Stomach (tissue), 9 donors: ENCODE results near the gene ARMC12. TPM values are rescaled to one million over a fixed set of nuclear protein-coding genes. Genes with fewer than 3 reads are reported as not detected.

ENCODE experiments used
- DNase-seq, 2 donors: peaks; one replicate each; pipeline versions ENCODE4 v3.0.0 to v3.0.0-alpha.2; 2013 to 2019
- H3K27ac ChIP-seq, 5 donors: fragments of 200-600 bp in 4 of 5; sonication (generic) in 4 of 5; one replicate each; pipeline ENCODE4 v1.5.1; 2013 to 2019; ENCODE audit warnings: mild to moderate bottlenecking in 1 of 5, moderate library complexity in 1 of 5
- H3K27me3 ChIP-seq, 3 donors: fragments of 200-600 bp; sonication (generic); one replicate each; pipeline ENCODE4 v1.5.1; 2017 to 2019; ENCODE audit warnings: mixed run types in 1 of 3
- H3K36me3 ChIP-seq, 4 donors: fragments of 200-600 bp; sonication (generic); 1 replicate in 3 of 4; 2 replicates in 1 of 4; pipeline ENCODE4 v1.5.1; 2016 to 2019
- H3K4me1 ChIP-seq, 4 donors: fragments of 200-600 bp; sonication (generic); one replicate each; pipeline ENCODE4 v1.5.1; 2016 to 2019
- H3K4me3 ChIP-seq, 4 donors: fragments of 200-600 bp; sonication (generic) in 3 of 4; one replicate each; pipeline ENCODE4 v1.5.1; 2016 to 2019; ENCODE audit warnings: mild to moderate bottlenecking in 1 of 4
- H3K9me3 ChIP-seq, 4 donors: fragments of 200-600 bp; sonication (generic); one replicate each; pipeline ENCODE4 v1.5.1; 2016 to 2019
- CTCF ChIP-seq, 7 experiments: fragments of 450-650 bp in 4 of 7; fragments of 200-600 bp in 3 of 7; sonication (generic) in 3 of 7; IDR thresholded peaks; one replicate each; pipeline ENCODE4 v1.5.1; 2016 to 2019; ENCODE audit warnings: antibody characterized with exemption in 7 of 7, control low read depth in 2 of 7, mild to moderate bottlenecking in 1 of 7
- EP300 ChIP-seq: sonication (generic); formaldehyde crosslinking; IDR thresholded peaks from one replicate; pipeline ENCODE4 v1.6.1; 2017; ENCODE audit warnings: antibody characterized with exemption
- POLR2A ChIP-seq, 4 donors: fragments of 450-650 bp; IDR thresholded peaks; one replicate each; pipeline ENCODE4 v1.6.1; 2016; ENCODE audit warnings: antibody characterized with exemption in 4 of 4, control low read depth in 2 of 4, mild to moderate bottlenecking in 1 of 4, moderate library complexity in 1 of 4
- POLR2AphosphoS5 ChIP-seq, 3 donors: sonication (generic); formaldehyde crosslinking; IDR thresholded peaks; one replicate each; pipeline ENCODE4 v1.6.1; 2016; ENCODE audit warnings: antibody characterized with exemption in 3 of 3
- WGBS, 5 donors: extraction: QIAGEN DNeasy Blood & Tissue Kit in 3 of 5; methylation state at CpG; one replicate each; pipeline versions ENCODE4 v1.1.5 to v1.1.7; 2013 to 2018; 5-methylcytosine and 5-hydroxymethylcytosine counted together
- intact Hi-C: fragments of 100-400 bp; cut with DNase I; formaldehyde crosslinking; loops from one replicate; pipeline ENCODE4 v1.15.1; 2023; ENCODE audit warnings: low total_unique reads
- polyA plus RNA-seq, 3 donors: library from polyadenylated mRNA; stranded (reverse); fragments of 200-250 nt; gene quantifications; one replicate each; pipeline ENCODE4 v1.2.3, GENCODE V29; 2013
- total RNA-seq, 5 donors: library from RNA; depleted of rRNA; stranded (reverse); fragments of >200 nt; gene quantifications; one replicate each; pipeline versions ENCODE4 v1.1.0 to v1.2.3, GENCODE V29; 2014 to 2016
- donor health status: healthy with polysubstance abuse.
- donor health status: Bipolar disorder and iron deficiency.
- donor health status: healthy.

ARMC12 gene
- total and polyA plus RNA-seq, 8 donors = 1.1 to 2.5 (median 2.0) TPM; not detected in 5

DNA sequence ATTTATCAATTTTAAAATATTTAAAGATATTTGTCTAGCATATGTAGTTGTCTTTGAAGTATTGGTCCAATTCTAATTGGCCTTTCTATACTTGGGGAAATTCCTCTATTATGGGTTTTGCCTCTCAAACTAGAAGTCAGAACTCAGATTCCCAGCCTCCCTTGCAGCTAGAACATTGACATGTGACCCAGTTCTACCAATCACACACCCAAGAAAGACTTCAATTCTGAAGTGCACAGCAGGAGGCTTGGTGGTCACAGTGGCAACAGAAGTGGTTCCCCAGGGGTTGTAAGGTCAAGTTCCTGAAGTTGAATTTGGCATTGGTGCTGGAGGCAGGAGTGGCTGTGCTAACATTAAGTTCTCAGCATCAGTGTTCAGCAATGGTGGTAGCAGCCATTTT lies 33.3 kb upstream of the ARMC12 start:
- H3K4me1 ChIP-seq = no peaks in the 10 kb centered on the region
- intact Hi-C loops = no loop called here
- no peak for TF ChIP-seq POLR2AphosphoS5 (IDR thresholded peaks at IDR 0.05)
- no peak overlapping the region for H3K4me3 ChIP-seq
- H3K36me3 ChIP-seq = no peaks in the 10 kb centered on the region
- peak in 1 of 2 donors; percentile 18 for DNase-seq
- H3K9me3 ChIP-seq = no peaks in the 10 kb centered on the region
- no peak overlapping the region for H3K27ac ChIP-seq
- H3K27me3 ChIP-seq = no peaks in the 10 kb centered on the region

- Histone ChIP-seq H3K9me3 (no peaks in the 10 kb centered on the region), H3K27ac (no peak overlapping the region), H3K36me3 (no peaks in the 10 kb centered on the region), H3K4me1 (peaks cover 0 to 4% (median 0%) of the 10 kb centered on the region in 4 donors), H3K4me3 (no peak overlapping the region), H3K27me3 (no peaks in the 10 kb centered on the region)
- WGBS, 5 donors = 60 to 76% (median 68%) methylated on average over 3 of the region's 3 CpGs
- TF ChIP-seq POLR2AphosphoS5 (IDR thresholded peaks at IDR 0.05) = no peak
- intact Hi-C loops = no loop called here
- DNase-seq = no peak
Observed at GRCh38 chr6:35706468-35706867, 30.4 kb upstream of the ARMC12 start.

- peak in 1 of 2 donors; percentile 22 for DNase-seq
- 30 to 65% (median 36%) methylated on average over 4 of the region's 4 CpGs for WGBS, 5 donors
- peaks cover 0 to 4% (median 0%) of the 10 kb centered on the region in 4 donors for H3K4me1 ChIP-seq
- intact Hi-C loops = no loop called here
- TF ChIP-seq POLR2A (IDR thresholded peaks at IDR 0.05) (no peak), EP300 (no peak), CTCF (IDR thresholded peaks at IDR 0.05) (no peak), POLR2AphosphoS5 (IDR thresholded peaks at IDR 0.05) (no peak)
- H3K9me3 ChIP-seq = no peaks in the 10 kb centered on the region
- no peaks in the 10 kb centered on the region for H3K36me3 ChIP-seq
- H3K27me3 ChIP-seq = no peaks in the 10 kb centered on the region
- H3K27ac ChIP-seq = no peak overlapping the region
- H3K4me3 ChIP-seq = no peak overlapping the region
Observed at GRCh38 chr6:35707714-35708407, 29.0 kb upstream of the ARMC12 start.

GRCh38 chr6:35708585-35708984 lies 28.2 kb upstream of the ARMC12 start:
- no peak overlapping the region for H3K27ac ChIP-seq
- H3K36me3 ChIP-seq = no peaks in the 10 kb centered on the region
- no peaks in the 10 kb centered on the region for H3K9me3 ChIP-seq
- no peak for DNase-seq
- intact Hi-C loops = no loop called here
- no peaks in the 10 kb centered on the region for H3K27me3 ChIP-seq
- H3K4me3 ChIP-seq = no peak overlapping the region
- peaks cover 0 to 4% (median 0%) of the 10 kb centered on the region in 4 donors for H3K4me1 ChIP-seq
- TF ChIP-seq EP300 (no peak), POLR2AphosphoS5 (IDR thresholded peaks at IDR 0.05) (no peak), POLR2A (IDR thresholded peaks at IDR 0.05) (no peak), CTCF (IDR thresholded peaks at IDR 0.05) (no peak)

DNA sequence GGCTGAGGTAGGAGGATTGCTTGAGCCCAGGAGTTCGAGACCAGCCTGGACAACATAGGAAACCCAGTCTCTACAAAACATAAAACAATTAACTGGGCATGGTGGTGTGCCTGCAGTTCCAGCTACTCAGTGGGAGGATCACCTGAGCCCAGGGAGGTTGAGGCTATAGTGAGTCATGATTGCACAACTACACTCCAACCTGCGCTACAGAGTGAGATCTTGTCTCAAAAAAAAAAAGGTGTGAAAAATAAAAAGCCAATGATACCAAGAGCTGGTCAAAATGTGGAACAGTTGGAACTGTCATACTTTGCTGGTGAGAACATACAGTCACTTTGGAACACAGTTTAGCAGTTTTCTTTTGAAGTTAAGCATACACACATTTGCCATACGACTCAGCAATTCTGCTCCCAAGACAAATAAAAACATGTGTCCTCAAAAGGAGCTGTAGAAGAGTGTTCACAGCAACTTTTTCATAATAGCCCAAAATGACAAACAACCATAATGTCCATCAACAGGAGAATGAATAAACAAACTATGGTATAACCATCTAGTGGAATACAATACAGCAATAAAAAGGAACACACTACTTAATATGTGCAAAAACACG lies 26.5 kb upstream of the ARMC12 start:
- 65 to 92% (median 75%) methylated on average over 4 of the region's 4 CpGs for WGBS, 5 donors
- intact Hi-C loops = no loop called here
- Histone ChIP-seq H3K4me1 (peaks cover 0 to 4% (median 0%) of the 10 kb centered on the region in 4 donors), H3K9me3 (no peaks in the 10 kb centered on the region), H3K27ac (no peak overlapping the region), H3K27me3 (no peaks in the 10 kb centered on the region), H3K4me3 (no peak overlapping the region), H3K36me3 (no peaks in the 10 kb centered on the region)
- TF ChIP-seq CTCF (IDR thresholded peaks at IDR 0.05) (no peak), POLR2A (IDR thresholded peaks at IDR 0.05) (no peak), EP300 (no peak), POLR2AphosphoS5 (IDR thresholded peaks at IDR 0.05) (no peak)
- DNase-seq = peak in 1 of 2 donors; percentile 25
